Ectodermal cell (in vitro differentiated cells): ENCODE results near the gene PROZ.

Experiments used
- H3K27ac ChIP-seq: 2 replicates; pipeline ENCODE4 v1.7.0; 2013; ENCODE audit warnings: mild to moderate bottlenecking, low read depth, low read length; ENCODE audit not compliant: insufficient read depth, poor library complexity, severe bottlenecking
- H3K27me3 ChIP-seq: 2 replicates; pipeline ENCODE4 v1.7.0; 2013; ENCODE audit warnings: mild to moderate bottlenecking, low read length; ENCODE audit not compliant: insufficient read depth, control insufficient read depth, poor library complexity, severe bottlenecking
- H3K36me3 ChIP-seq: one replicate; pipeline ENCODE4 v1.7.0; 2013; ENCODE audit warnings: low read length; ENCODE audit not compliant: control insufficient read depth, insufficient read depth
- H3K4me1 ChIP-seq: one replicate; pipeline ENCODE4 v1.7.0; 2013; ENCODE audit warnings: low read length; ENCODE audit not compliant: control insufficient read depth, insufficient read depth
- H3K4me3 ChIP-seq: 2 replicates; pipeline ENCODE4 v1.7.0; 2013; ENCODE audit warnings: low read depth, low read length, control low read depth; ENCODE audit not compliant: insufficient read depth
- H3K9me3 ChIP-seq: 2 replicates; pipeline ENCODE4 v1.7.0; 2013; ENCODE audit warnings: mild to moderate bottlenecking, low read length, moderate library complexity; ENCODE audit not compliant: control insufficient read depth
- WGBS, 2 experiments: methylation state at CpG; one replicate each; pipeline ENCODE4 v1.1.7; 2013; ENCODE audit warnings: missing lambda C conversion rate in 2 of 2; 5-methylcytosine and 5-hydroxymethylcytosine counted together

PROZ gene

DNA sequence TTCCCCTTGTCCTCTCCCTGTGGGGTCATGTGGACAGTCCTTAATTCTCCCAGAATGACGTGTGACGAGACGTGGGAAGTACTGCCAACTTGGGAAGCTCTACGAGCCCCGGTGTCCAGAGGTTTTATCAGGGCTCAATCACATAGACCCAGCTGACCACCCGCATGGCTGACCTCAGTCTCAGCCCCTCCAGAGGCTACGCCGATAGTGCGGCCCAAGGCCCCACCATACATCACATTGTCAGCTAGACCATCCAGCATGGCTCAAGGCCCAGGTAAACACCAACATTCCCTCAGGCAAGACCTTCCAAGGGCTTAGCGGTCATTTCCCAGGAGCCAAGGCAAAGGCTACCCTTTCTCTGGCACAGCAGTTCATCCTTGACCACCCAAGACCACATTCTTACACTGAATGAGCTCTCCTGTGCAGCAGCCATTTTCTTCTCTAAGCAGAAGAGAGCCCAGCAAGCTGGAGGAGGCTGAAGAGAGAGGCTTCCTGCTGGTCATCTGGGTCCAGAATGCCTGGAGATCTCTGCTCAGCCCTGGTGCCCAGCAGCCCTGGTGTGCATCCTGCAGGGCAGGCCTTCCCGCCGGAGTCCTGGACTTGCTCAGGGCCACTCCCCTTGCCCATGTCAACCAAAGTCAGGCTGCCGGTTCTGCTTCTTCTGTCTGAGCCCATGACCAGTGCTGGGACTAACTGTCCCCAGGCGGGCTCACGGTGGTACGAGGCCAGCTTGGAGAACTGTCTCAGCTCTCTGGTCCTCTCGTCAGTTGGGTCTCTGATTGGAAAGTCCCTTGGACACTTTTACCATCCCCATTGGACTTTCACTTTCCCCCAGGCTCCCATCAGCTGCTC, 43.7 kb upstream of the PROZ start:
- 91 to 94% methylated on average over 17 of the region's 17 CpGs for WGBS, 2 experiments
- no peak overlapping the region for H3K4me3 ChIP-seq
- no peaks in the 10 kb centered on the region for H3K4me1 ChIP-seq
- H3K36me3 ChIP-seq = no peaks in the 10 kb centered on the region
- H3K27ac ChIP-seq = no peak overlapping the region
- no peaks in the 10 kb centered on the region for H3K9me3 ChIP-seq
- H3K27me3 ChIP-seq = peaks cover 28% of the 10 kb centered on the region

DNA sequence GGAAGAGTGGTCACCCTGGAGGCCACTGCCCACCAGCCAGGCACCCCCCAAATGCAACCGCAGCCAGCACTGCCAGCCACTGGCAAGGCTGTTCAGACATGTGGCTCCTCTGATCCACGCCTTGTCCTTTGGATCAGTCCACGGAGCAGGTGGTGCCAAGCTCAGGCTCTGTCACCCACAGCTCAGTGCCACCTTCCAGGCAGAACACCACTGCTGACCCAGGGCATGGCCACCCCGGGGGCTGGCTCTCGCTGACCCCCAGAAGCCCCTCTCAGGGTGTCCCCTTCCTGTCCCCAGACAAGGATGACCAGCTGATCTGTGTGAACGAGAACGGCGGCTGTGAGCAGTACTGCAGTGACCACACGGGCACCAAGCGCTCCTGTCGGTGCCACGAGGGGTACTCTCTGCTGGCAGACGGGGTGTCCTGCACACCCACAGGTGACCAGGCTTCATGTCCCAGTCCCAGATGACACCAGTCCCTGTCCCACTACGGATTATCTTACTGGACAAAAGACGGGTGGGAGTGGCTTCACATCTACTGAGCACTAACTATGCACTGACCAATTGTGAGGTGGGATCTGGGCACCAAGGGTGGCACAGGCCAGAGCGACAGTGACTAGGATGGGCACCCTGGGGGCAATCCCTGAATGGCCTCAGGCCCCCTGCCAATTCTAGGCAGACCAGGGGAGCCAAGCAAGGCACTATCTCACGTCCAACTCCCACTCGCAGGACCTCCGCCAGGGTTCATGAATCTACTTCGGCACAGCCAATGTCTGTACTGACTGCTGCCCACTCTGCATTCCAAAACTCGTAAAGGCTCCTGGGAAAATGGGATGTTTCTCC, 42.9 kb upstream of the PROZ start:
- Histone ChIP-seq H3K4me1 (no peaks in the 10 kb centered on the region), H3K27ac (no peak overlapping the region), H3K27me3 (peaks cover 19% of the 10 kb centered on the region), H3K9me3 (no peaks in the 10 kb centered on the region), H3K4me3 (no peak overlapping the region), H3K36me3 (no peaks in the 10 kb centered on the region)
- 92 to 94% methylated on average over 21 of the region's 21 CpGs for WGBS, 2 experiments

DNA sequence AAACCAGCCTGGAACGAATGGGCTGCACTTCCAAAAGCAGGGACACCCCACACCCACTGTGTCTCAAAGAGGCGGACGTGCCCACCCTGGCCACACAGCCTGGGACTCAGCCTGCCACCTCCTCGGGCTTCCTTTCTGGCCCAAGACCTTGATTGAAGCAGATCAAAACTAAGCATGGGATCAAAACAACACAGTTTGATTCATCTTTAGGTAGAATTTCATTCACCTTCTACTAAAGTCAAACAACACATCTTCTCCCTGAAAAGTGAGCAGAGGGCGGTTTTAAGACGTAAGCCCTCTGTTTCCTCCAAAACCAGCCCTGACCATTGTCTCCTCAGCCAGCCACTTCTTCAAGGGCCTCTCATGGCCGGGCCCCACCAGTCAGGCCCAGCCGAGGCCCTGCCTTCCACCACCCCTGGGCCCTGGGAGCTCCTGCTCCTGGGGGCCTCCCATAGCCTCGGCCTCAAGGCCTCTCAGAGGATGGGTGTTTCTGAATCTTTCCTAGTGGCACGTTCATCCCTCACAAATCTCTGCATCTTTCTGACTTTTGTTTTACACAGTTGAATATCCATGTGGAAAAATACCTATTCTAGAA, 42.1 kb upstream of the PROZ start:
- 89% methylated on average over 10 of the region's 10 CpGs for WGBS, 2 experiments
- Histone ChIP-seq H3K27me3 (peaks cover 12% of the 10 kb centered on the region), H3K27ac (no peak overlapping the region), H3K36me3 (no peaks in the 10 kb centered on the region), H3K9me3 (no peaks in the 10 kb centered on the region), H3K4me1 (no peaks in the 10 kb centered on the region), H3K4me3 (no peak overlapping the region)

DNA sequence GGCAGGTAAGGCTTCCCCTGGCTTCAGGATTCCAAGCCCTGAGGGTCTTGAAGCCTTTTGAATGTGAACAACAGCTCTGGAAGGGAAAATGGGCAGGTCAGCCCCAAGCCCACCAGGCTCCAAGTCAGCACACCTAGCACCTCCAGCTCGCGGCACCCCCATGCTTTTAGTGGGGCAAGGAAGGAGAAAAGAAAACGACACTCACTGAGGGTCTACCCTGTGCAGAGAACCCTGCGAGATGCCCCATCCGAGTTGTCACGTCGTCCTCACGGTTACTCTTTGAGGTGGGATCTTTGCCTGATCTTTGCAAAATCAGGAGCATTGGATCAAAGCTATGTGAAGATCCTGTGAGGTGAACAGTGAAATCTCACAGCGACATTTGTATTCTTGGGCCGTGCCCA, 41.6 kb upstream of the PROZ start:
- Histone ChIP-seq H3K27me3 (peaks cover 9% of the 10 kb centered on the region), H3K36me3 (no peaks in the 10 kb centered on the region), H3K4me3 (no peak overlapping the region), H3K4me1 (no peaks in the 10 kb centered on the region), H3K9me3 (no peaks in the 10 kb centered on the region), H3K27ac (no peak overlapping the region)
- WGBS, 2 experiments = 91% methylated on average over 10 of the region's 10 CpGs

DNA sequence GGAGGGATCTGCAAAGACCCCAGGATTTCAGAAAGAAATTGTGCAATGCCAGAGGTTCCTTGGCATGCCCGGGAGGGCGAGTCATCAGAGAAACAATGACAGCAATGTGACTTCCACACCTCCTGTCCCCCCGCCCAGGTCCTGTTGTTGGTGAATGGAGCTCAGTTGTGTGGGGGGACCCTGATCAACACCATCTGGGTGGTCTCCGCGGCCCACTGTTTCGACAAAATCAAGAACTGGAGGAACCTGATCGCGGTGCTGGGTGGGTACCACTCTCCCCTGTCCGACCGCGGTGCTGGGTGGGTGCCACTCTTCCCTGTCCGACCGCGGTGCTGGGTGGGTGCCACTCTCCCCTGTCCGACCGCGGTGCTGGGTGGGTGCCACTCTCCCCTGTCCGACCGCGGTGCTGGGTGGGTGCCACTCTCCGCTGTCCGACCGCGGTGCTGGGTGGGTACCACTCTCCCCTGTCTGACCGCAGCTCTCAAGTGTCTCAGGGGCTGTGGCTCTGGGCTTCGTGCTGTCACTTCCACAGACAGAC, 41.0 kb upstream of the PROZ start:
- no peaks in the 10 kb centered on the region for H3K36me3 ChIP-seq
- 93 to 96% methylated on average over 26 of the region's 26 CpGs for WGBS, 2 experiments
- peaks cover 3% of the 10 kb centered on the region for H3K4me1 ChIP-seq
- no peak overlapping the region for H3K4me3 ChIP-seq
- H3K27ac ChIP-seq = no peak overlapping the region
- peaks cover 7% of the 10 kb centered on the region for H3K27me3 ChIP-seq
- H3K9me3 ChIP-seq = no peaks in the 10 kb centered on the region

DNA sequence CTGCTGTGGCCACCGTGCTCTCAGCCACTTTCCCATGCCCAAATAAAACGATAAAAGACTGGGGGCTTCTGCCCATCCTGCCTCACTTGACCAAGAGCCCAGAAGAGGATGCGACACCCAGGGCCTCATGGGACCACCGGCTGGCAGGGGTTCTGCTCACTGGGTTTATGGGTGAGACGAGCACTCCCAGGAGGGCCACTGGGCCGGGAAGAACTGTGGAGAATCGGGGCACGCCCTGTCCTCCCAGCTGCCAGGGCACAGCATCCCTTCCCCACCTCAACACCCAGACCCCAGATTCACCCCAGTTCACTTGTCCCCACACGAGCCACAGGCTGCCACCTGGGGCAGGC, 40.6 kb upstream of the PROZ start:
- no peak overlapping the region for H3K27ac ChIP-seq
- no peak overlapping the region for H3K4me3 ChIP-seq
- H3K27me3 ChIP-seq = peaks cover 7% of the 10 kb centered on the region
- 89 to 92% methylated on average over 9 of the region's 9 CpGs for WGBS, 2 experiments
- H3K9me3 ChIP-seq = no peaks in the 10 kb centered on the region
- H3K4me1 ChIP-seq = peaks cover 8% of the 10 kb centered on the region
- H3K36me3 ChIP-seq = no peaks in the 10 kb centered on the region

DNA sequence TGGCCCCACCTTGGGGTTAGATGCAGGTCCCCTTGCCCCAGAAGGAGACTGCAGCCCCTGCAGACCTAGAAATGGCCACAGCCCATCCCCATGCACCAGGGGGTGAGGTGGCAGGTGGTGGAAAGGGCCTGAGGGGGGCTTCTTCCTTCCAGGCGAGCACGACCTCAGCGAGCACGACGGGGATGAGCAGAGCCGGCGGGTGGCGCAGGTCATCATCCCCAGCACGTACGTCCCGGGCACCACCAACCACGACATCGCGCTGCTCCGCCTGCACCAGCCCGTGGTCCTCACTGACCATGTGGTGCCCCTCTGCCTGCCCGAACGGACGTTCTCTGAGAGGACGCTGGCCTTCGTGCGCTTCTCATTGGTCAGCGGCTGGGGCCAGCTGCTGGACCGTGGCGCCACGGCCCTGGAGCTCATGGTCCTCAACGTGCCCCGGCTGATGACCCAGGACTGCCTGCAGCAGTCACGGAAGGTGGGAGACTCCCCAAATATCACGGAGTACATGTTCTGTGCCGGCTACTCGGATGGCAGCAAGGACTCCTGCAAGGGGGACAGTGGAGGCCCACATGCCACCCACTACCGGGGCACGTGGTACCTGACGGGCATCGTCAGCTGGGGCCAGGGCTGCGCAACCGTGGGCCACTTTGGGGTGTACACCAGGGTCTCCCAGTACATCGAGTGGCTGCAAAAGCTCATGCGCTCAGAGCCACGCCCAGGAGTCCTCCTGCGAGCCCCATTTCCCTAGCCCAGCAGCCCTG, 40.0 kb upstream of the PROZ start:
- Histone ChIP-seq H3K27me3 (peaks cover 4% of the 10 kb centered on the region), H3K27ac (no peak overlapping the region), H3K4me3 (no peak overlapping the region), H3K36me3 (no peaks in the 10 kb centered on the region), H3K9me3 (no peaks in the 10 kb centered on the region), H3K4me1 (peaks cover 14% of the 10 kb centered on the region)
- WGBS, 2 experiments = 93 to 95% methylated on average over 42 of the region's 42 CpGs

DNA sequence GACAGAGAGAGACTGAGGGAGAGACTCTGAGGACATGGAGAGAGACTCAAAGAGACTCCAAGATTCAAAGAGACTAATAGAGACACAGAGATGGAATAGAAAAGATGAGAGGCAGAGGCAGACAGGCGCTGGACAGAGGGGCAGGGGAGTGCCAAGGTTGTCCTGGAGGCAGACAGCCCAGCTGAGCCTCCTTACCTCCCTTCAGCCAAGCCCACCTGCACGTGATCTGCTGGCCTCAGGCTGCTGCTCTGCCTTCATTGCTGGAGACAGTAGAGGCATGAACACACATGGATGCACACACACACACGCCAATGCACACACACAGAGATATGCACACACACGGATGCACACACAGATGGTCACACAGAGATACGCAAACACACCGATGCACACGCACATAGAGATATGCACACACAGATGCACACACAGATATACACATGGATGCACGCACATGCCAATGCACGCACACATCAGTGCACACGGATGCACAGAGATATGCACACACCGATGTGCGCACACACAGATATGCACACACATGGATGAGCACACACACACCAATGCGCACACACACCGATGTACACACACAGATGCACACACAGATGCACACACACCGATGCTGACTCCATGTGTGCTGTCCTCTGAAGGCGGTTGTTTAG, 39.2 kb upstream of the PROZ start:
- Histone ChIP-seq H3K27ac (no peak overlapping the region), H3K4me3 (no peak overlapping the region), H3K27me3 (no peaks in the 10 kb centered on the region), H3K4me1 (peaks cover 14% of the 10 kb centered on the region), H3K9me3 (no peaks in the 10 kb centered on the region), H3K36me3 (no peaks in the 10 kb centered on the region)
- 91% methylated on average over 16 of the region's 16 CpGs for WGBS, 2 experiments

DNA sequence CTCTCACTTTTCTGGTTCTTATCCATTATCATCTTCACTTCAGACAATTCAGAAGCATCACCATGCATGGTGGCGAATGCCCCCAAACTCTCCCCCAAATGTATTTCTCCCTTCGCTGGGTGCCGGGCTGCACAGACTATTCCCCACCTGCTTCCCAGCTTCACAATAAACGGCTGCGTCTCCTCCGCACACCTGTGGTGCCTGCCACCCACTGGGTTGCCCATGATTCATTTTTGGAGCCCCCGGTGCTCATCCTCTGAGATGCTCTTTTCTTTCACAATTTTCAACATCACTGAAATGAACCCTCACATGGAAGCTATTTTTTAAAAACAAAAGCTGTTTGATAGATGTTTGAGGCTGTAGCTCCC, 38.6 kb upstream of the PROZ start:
- no peak overlapping the region for H3K27ac ChIP-seq
- 91 to 93% methylated on average over 7 of the region's 7 CpGs for WGBS, 2 experiments
- H3K4me3 ChIP-seq = no peak overlapping the region
- no peaks in the 10 kb centered on the region for H3K27me3 ChIP-seq
- H3K4me1 ChIP-seq = peaks cover 14% of the 10 kb centered on the region
- H3K36me3 ChIP-seq = no peaks in the 10 kb centered on the region
- no peaks in the 10 kb centered on the region for H3K9me3 ChIP-seq
